CD8-positive, alpha-beta memory T cell (primary cell): Measurements from ENCODE around the gene RTN4R. TPM values are rescaled to one million over a fixed set of nuclear protein-coding genes. Genes with fewer than 3 reads are reported as not detected.

ENCODE experiments used
- CTCF ChIA-PET: fragments of 350-600 bp; sonication (Branson Sonifier 250); formaldehyde crosslinking; loops from one replicate; lab custom pipeline; 2021; ENCODE audit warnings: antibody characterized with exemption; lab: Charles Lee
- POLR2A ChIA-PET: fragments of 350-600 bp; sonication (Branson Sonifier 250); formaldehyde crosslinking; loops from one replicate; lab custom pipeline; 2021; ENCODE audit warnings: antibody characterized with exemption; lab: Charles Lee
- DNase-seq, 5 donors: peaks; one replicate each; pipeline versions ENCODE4 v3.0.0 to v3.0.0-alpha.2; 2020 to 2022; ENCODE audit warnings: mixed read lengths in 1 of 5
- H3K27ac ChIP-seq: one replicate; pipeline ENCODE4 v1.7.0; 2013; ENCODE audit warnings: low read depth, mild to moderate bottlenecking, low read length, moderate library complexity
- H3K27me3 ChIP-seq: 2 replicates; pipeline ENCODE4 v1.7.0; 2013; ENCODE audit warnings: low read length, mild to moderate bottlenecking; ENCODE audit not compliant: insufficient read depth, poor library complexity, severe bottlenecking
- H3K36me3 ChIP-seq: 2 replicates; pipeline ENCODE4 v1.7.0; 2013; ENCODE audit warnings: mild to moderate bottlenecking, low read length, moderate library complexity; ENCODE audit not compliant: insufficient read depth
- H3K4me1 ChIP-seq: 2 replicates; pipeline ENCODE4 v1.7.0; 2013; ENCODE audit warnings: mild to moderate bottlenecking, low read length, moderate library complexity; ENCODE audit not compliant: insufficient read depth
- H3K4me3 ChIP-seq: 2 replicates; pipeline ENCODE4 v1.7.0; 2013; ENCODE audit warnings: mild to moderate bottlenecking, low read length
- H3K9me3 ChIP-seq: 2 replicates; pipeline ENCODE4 v1.7.0; 2013; ENCODE audit warnings: mild to moderate bottlenecking, low read length
- H3K27ac Mint-ChIP-seq, 8 donors: one replicate each; pipeline ENCODE4 v1.8.0; 2020 to 2021; ENCODE audit warnings: mixed read lengths in 8 of 8, mild to moderate bottlenecking in 6 of 8, inconsistent platforms in 3 of 8, moderate library complexity in 3 of 8
- H3K27me3 Mint-ChIP-seq, 2 donors: one replicate each; pipeline ENCODE4 v1.8.0; 2020 to 2021; ENCODE audit warnings: mixed read lengths in 2 of 2, mild to moderate bottlenecking in 1 of 2, moderate library complexity in 1 of 2
- H3K36me3 Mint-ChIP-seq, 3 donors: one replicate each; pipeline ENCODE4 v1.8.0; 2020 to 2021; ENCODE audit warnings: mixed read lengths in 3 of 3, inconsistent platforms in 1 of 3, mild to moderate bottlenecking in 1 of 3
- H3K4me1 Mint-ChIP-seq, 3 donors: one replicate each; pipeline ENCODE4 v1.8.0; 2020 to 2021; ENCODE audit warnings: mixed read lengths in 3 of 3, inconsistent platforms in 1 of 3, mild to moderate bottlenecking in 1 of 3
- H3K4me3 Mint-ChIP-seq, 7 donors: one replicate each; pipeline ENCODE4 v1.8.0; 2020 to 2021; ENCODE audit warnings: mixed read lengths in 7 of 7, mild to moderate bottlenecking in 6 of 7, moderate library complexity in 4 of 7, inconsistent platforms in 2 of 7
- H3K9me3 Mint-ChIP-seq, 5 donors: one replicate each; pipeline ENCODE4 v1.8.0; 2020 to 2022; ENCODE audit warnings: mixed read lengths in 5 of 5, mild to moderate bottlenecking in 3 of 5, moderate library complexity in 2 of 5, inconsistent platforms in 1 of 5
- polyA plus RNA-seq: library from polyadenylated mRNA; unstranded; fragments of 300-500 nt; fragmentation: Illumina TruSeq; gene quantifications from one replicate; pipeline ENCODE4 v1.2.3, GENCODE V29; 2021
- total RNA-seq, 2 experiments: library from RNA; stranded (reverse); gene quantifications; one replicate each; pipeline ENCODE4 v1.2.3, GENCODE V29; 2021

RTN4R gene
- total and polyA plus RNA-seq, 3 experiments from 2014 or later, result 1.8 to 6.0 (median 2.7) TPM

DNA sequence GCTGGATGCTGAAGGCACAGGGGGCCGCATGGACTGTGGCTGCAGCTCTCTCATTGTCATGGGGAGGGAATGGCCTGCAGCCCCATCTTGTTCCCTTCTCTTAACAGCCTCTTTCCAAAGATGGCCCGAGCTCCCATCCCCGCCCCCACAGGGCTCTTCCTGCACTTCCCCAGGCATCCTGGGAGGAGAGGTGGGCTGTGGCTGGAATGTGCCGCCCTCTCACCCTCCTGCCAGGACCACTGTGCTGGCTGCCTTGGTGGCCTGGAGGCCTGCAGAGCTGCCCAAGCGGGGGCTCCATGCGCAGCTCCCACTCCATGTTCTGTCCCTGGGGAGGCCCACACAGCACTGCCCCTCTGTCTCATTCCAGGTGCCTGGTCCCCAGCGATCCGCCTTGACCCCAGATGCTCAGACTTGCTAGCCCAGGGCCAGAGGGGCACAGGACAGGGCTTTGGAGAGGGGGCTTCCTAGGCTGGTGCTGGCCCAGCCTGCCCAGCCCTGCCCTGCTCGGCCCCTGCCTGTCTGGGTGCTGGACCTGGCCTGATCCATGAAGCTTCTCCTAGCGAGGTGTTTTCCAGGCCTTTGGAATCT, 56.6 kb downstream of the RTN4R start:
- DNase-seq, result no peak
- peak overlapping the region in 2 of 8 donors; percentile 66 to 76 for H3K27ac Mint-ChIP-seq
- Histone ChIP-seq H3K4me1 (peaks cover 14% of the 10 kb centered on the region), H3K9me3 (no peaks in the 10 kb centered on the region), H3K4me3 (no peak overlapping the region), H3K27me3 (no peaks in the 10 kb centered on the region), H3K36me3 (no peaks in the 10 kb centered on the region), H3K27ac (peak overlapping the region; percentile 38)
- no peak overlapping the region for H3K4me3 Mint-ChIP-seq
- no peaks in the 10 kb centered on the region for H3K9me3 Mint-ChIP-seq
- POLR2A ChIA-PET, result no interaction called here
- H3K36me3 Mint-ChIP-seq, result peaks cover 0 to 2% (median 2%) of the 10 kb centered on the region in 3 donors
- H3K27me3 Mint-ChIP-seq, result no peaks in the 10 kb centered on the region
- peaks cover 18 to 34% (median 21%) of the 10 kb centered on the region in 3 donors for H3K4me1 Mint-ChIP-seq
- CTCF ChIA-PET, result no interaction called here

DNA sequence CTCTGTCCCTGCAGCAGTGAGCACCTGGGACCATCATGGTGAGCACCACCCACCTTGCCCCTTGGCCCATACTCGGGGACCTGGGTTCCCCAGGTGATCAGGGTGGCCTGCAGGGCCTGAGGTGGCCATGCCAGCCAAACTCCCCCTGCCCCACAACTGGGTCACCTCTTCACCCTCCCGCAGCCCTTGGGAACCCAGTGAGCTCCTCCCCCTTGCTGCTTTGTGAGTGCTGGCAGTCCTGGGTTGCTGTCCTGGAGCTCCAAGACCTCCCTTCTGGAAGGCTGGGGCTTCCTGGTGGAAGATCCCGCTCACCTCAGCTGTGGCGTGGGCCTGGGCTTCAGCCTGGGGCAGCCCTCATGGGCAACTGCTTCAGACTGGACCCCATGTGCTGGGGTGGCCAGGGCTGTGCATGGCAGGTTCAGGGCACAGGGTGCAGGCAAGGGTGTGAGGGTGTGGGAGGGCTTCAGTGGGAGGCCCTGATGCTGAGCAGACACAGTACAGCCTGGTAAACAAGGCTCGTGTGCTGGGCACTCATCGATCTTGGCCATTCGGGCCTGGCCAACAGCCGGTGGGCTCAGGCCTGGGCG, 57.6 kb downstream of the RTN4R start:
- DNase-seq, result no peak
- Histone ChIP-seq H3K27me3 (no peaks in the 10 kb centered on the region), H3K27ac (no peak overlapping the region), H3K36me3 (no peaks in the 10 kb centered on the region), H3K9me3 (no peaks in the 10 kb centered on the region), H3K4me3 (no peak overlapping the region), H3K4me1 (peaks cover 20% of the 10 kb centered on the region)
- POLR2A ChIA-PET, result no interaction called here
- Mint-ChIP-seq H3K27ac (no peak overlapping the region), H3K36me3 (peaks cover 0 to 4% (median 2%) of the 10 kb centered on the region in 3 donors), H3K9me3 (no peaks in the 10 kb centered on the region), H3K27me3 (no peaks in the 10 kb centered on the region), H3K4me3 (no peak overlapping the region), H3K4me1 (peaks cover 25 to 43% (median 30%) of the 10 kb centered on the region in 3 donors)
- CTCF ChIA-PET, result interaction anchor here (0.9 to 1.5 kb wide), 3 partner anchors 28 to 54 kb away, joined by 3 to 4 read pairs (median 4); no protein-coding TSS in a partner anchor

GRCh38 chr22:20209761-20210250, 58.3 kb downstream of the RTN4R start:
- H3K4me3 Mint-ChIP-seq, result no peak overlapping the region
- DNase-seq, result no peak
- POLR2A ChIA-PET, result no interaction called here
- H3K4me1 Mint-ChIP-seq, result peaks cover 26 to 45% (median 32%) of the 10 kb centered on the region in 3 donors
- no peaks in the 10 kb centered on the region for H3K9me3 Mint-ChIP-seq
- H3K9me3 ChIP-seq, result no peaks in the 10 kb centered on the region
- CTCF ChIA-PET, result interaction anchor here (0.9 to 1.5 kb wide), 3 partner anchors 29 to 53 kb away, joined by 3 to 4 read pairs (median 4); no protein-coding TSS in a partner anchor
- H3K27ac Mint-ChIP-seq, result no peak overlapping the region
- peaks cover 0 to 4% (median 2%) of the 10 kb centered on the region in 3 donors for H3K36me3 Mint-ChIP-seq
- no peak overlapping the region for H3K27ac ChIP-seq
- peaks cover 23% of the 10 kb centered on the region for H3K4me1 ChIP-seq
- H3K27me3 ChIP-seq, result no peaks in the 10 kb centered on the region
- no peaks in the 10 kb centered on the region for H3K36me3 ChIP-seq
- H3K27me3 Mint-ChIP-seq, result no peaks in the 10 kb centered on the region
- H3K4me3 ChIP-seq, result no peak overlapping the region

- H3K4me3 Mint-ChIP-seq, result peak overlapping the region in 4 of 7 donors; percentile 34 to 95 (median 62)
- ChIA-PET CTCF (no interaction called here), POLR2A (no interaction called here)
- no peaks in the 10 kb centered on the region for H3K27me3 Mint-ChIP-seq
- no peak overlapping the region for H3K27ac ChIP-seq
- peak overlapping the region in 3 of 8 donors; percentile 15 to 84 (median 56) for H3K27ac Mint-ChIP-seq
- H3K27me3 ChIP-seq, result no peaks in the 10 kb centered on the region
- H3K4me3 ChIP-seq, result no peak overlapping the region
- no peaks in the 10 kb centered on the region for H3K9me3 ChIP-seq
- peaks cover 0 to 4% (median 2%) of the 10 kb centered on the region in 3 donors for H3K36me3 Mint-ChIP-seq
- no peaks in the 10 kb centered on the region for H3K9me3 Mint-ChIP-seq
- no peak for DNase-seq
- peaks cover 25 to 42% (median 32%) of the 10 kb centered on the region in 3 donors for H3K4me1 Mint-ChIP-seq
- H3K36me3 ChIP-seq, result no peaks in the 10 kb centered on the region
- peaks cover 23% of the 10 kb centered on the region for H3K4me1 ChIP-seq
These were observed 59.3 kb downstream of the RTN4R start for GRCh38 chr22:20208713-20209310.

GRCh38 chr22:20207277-20208025, 60.7 kb downstream of the RTN4R start:
- POLR2A ChIA-PET, result no interaction called here

GRCh38 chr22:20206709-20207215, 61.4 kb downstream of the RTN4R start:
- H3K27ac ChIP-seq, result peak overlapping the region; percentile 89
- Mint-ChIP-seq H3K4me3 (peak overlapping the region; percentile 93 to 99 (median 95)), H3K27me3 (no peaks in the 10 kb centered on the region), H3K27ac (peak overlapping the region; percentile 59 to 97 (median 94)), H3K36me3 (peaks cover 0 to 4% (median 0%) of the 10 kb centered on the region in 3 donors), H3K4me1 (peaks cover 16 to 35% (median 25%) of the 10 kb centered on the region in 3 donors), H3K9me3 (no peaks in the 10 kb centered on the region)
- H3K9me3 ChIP-seq, result no peaks in the 10 kb centered on the region
- ChIA-PET CTCF (interaction anchor here (1.6 kb wide), 1 partner anchor 50 kb away, joined by 3 read pairs; no protein-coding TSS in a partner anchor), POLR2A (interaction anchor here (0.6 kb wide), 1 partner anchor 240 kb away, joined by 7 read pairs; no protein-coding TSS in a partner anchor)
- H3K27me3 ChIP-seq, result peaks cover 5% of the 10 kb centered on the region
- peaks cover 23% of the 10 kb centered on the region for H3K4me1 ChIP-seq
- peak in 1 of 5 donors; percentile 4 for DNase-seq
- peak overlapping the region; percentile 63 for H3K4me3 ChIP-seq
- no peaks in the 10 kb centered on the region for H3K36me3 ChIP-seq

More at GRCh38 chr22:20207277-20208025, 60.7 kb downstream of the RTN4R start:
- Mint-ChIP-seq H3K4me3 (peak overlapping the region; percentile 93 to 99 (median 95)), H3K36me3 (peaks cover 0 to 4% (median 2%) of the 10 kb centered on the region in 3 donors), H3K4me1 (peaks cover 19 to 39% (median 29%) of the 10 kb centered on the region in 3 donors), H3K9me3 (no peaks in the 10 kb centered on the region), H3K27ac (peak overlapping the region; percentile 42 to 96 (median 84)), H3K27me3 (no peaks in the 10 kb centered on the region)
- no peak for DNase-seq
- Histone ChIP-seq H3K27ac (peak overlapping the region; percentile 89), H3K4me1 (peaks cover 23% of the 10 kb centered on the region), H3K36me3 (no peaks in the 10 kb centered on the region), H3K4me3 (peak overlapping the region; percentile 63), H3K27me3 (no peaks in the 10 kb centered on the region), H3K9me3 (no peaks in the 10 kb centered on the region)
- CTCF ChIA-PET, result interaction anchor here (0.9 kb wide), 1 partner anchor 31 kb away, joined by 4 read pairs; no protein-coding TSS in a partner anchor
